HEK293T (cell line): Measurements from ENCODE around the gene RAB11FIP4.

Experiments
- ARNT ChIP-seq: fragments of 450-650 bp; IDR thresholded peaks from 2 replicates; pipeline ENCODE4 v1.6.1; 2017; ENCODE audit warnings: mild to moderate bottlenecking
- BHLHE40 ChIP-seq: fragments of 450-650 bp; IDR thresholded peaks from 2 replicates; pipeline ENCODE4 v1.6.1; 2016; ENCODE audit warnings: mild to moderate bottlenecking, moderate library complexity, borderline replicate concordance
- ELF4 ChIP-seq: fragments of 450-650 bp; IDR thresholded peaks from 2 replicates; pipeline ENCODE4 v1.6.1; 2017; ENCODE audit warnings: antibody characterized with exemption
- HDGF ChIP-seq: fragments of 450-650 bp; IDR thresholded peaks from 2 replicates; pipeline ENCODE4 v1.6.1; 2017; ENCODE audit warnings: antibody characterized with exemption, borderline replicate concordance
- LEF1 ChIP-seq: fragments of 450-650 bp; IDR thresholded peaks from 2 replicates; pipeline ENCODE4 v1.6.1; 2017; ENCODE audit warnings: mild to moderate bottlenecking, borderline replicate concordance
- NFRKB ChIP-seq: fragments of 450-650 bp; IDR thresholded peaks from 2 replicates; pipeline ENCODE4 v1.6.1; 2016; ENCODE audit warnings: mild to moderate bottlenecking, moderate library complexity
- TF ChIP-seq, protein P1 (sequence below): fragments of 450-650 bp; IDR thresholded peaks from 2 replicates; pipeline ENCODE4 v1.6.1; 2016

GRCh38 chr17:31472137-31472536 is 80.7 kb downstream of the RAB11FIP4 start:
- TF ChIP-seq ARNT (no peak), LEF1 (no peak), BHLHE40 (no peak), NFRKB (no peak), HDGF (no peak), ELF4 (no peak)
- TF ChIP-seq, protein P1, sequence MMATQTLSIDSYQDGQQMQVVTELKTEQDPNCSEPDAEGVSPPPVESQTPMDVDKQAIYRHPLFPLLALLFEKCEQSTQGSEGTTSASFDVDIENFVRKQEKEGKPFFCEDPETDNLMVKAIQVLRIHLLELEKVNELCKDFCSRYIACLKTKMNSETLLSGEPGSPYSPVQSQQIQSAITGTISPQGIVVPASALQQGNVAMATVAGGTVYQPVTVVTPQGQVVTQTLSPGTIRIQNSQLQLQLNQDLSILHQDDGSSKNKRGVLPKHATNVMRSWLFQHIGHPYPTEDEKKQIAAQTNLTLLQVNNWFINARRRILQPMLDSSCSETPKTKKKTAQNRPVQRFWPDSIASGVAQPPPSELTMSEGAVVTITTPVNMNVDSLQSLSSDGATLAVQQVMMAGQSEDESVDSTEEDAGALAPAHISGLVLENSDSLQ = no peak
